OCI-LY3 (cell line): Measurements from ENCODE around the gene SLC7A1.

Source experiments
- H2AFZ ChIP-seq: fragments of 200-600, 300-600 bp; shearing (Covaris generic); 2 replicates; pipeline ENCODE4 v1.6.0; 2014; ENCODE audit warnings: antibody characterized with exemption, low read depth, low read length
- H3K27ac ChIP-seq: fragments of 200-600, 300-600 bp; sonication (generic); 2 replicates; pipeline ENCODE4 v1.5.1; 2014; ENCODE audit warnings: mild to moderate bottlenecking, low read length, moderate library complexity, mixed read lengths
- H3K27me3 ChIP-seq: fragments of 200-600, 300-600 bp; sonication (generic); 2 replicates; pipeline ENCODE4 v1.6.1; 2014; ENCODE audit warnings: low read depth, low read length, mixed read lengths
- H3K36me3 ChIP-seq: fragments of 200-600, 300-600 bp; sonication (generic); replicated peaks from 2 replicates; pipeline ENCODE3; 2014; ENCODE audit warnings: low read depth, low read length, mixed read lengths
- H3K4me1 ChIP-seq: fragments of 300-600, 200-600 bp; sonication (generic); 2 replicates; pipeline ENCODE4 v1.6.1; 2014; ENCODE audit warnings: low read length, mixed read lengths
- H3K4me2 ChIP-seq: fragments of 200-600, 300-600 bp; sonication (generic); 2 replicates; pipeline ENCODE4 v1.6.1; 2014; ENCODE audit warnings: low read length, mixed read lengths
- H3K4me3 ChIP-seq: fragments of 300-600, 200-600 bp; sonication (generic); 2 replicates; pipeline ENCODE4 v1.5.1; 2014; ENCODE audit warnings: antibody characterized with exemption, mild to moderate bottlenecking, low read length, moderate library complexity
- H3K79me2 ChIP-seq: fragments of 300-600, 200-600 bp; shearing (Covaris generic); 2 replicates; pipeline ENCODE4 v1.6.1; 2014; ENCODE audit warnings: mild to moderate bottlenecking, low read length, mixed read lengths
- H3K9ac ChIP-seq: fragments of 300-600, 200-600 bp; shearing (Covaris generic); 2 replicates; pipeline ENCODE4 v1.6.0; 2014; ENCODE audit warnings: mild to moderate bottlenecking, low read length, moderate library complexity
- H3K9me3 ChIP-seq: fragments of 200-600, 300-600 bp; shearing (Covaris generic); 2 replicates; pipeline ENCODE4 v1.6.1; 2014; ENCODE audit warnings: low read length, mixed read lengths; ENCODE audit not compliant: insufficient read depth
- H4K20me1 ChIP-seq: fragments of 200-600, 300-600 bp; sonication (generic); 2 replicates; pipeline ENCODE4 v1.6.1; 2016; ENCODE audit warnings: low read length, mixed read lengths; ENCODE audit not compliant: insufficient read depth
- CTCF ChIP-seq: fragments of 200-600, 300-600 bp; sonication (generic); IDR thresholded peaks from 2 replicates; pipeline ENCODE4 v1.5.1; 2014; ENCODE audit warnings: antibody characterized with exemption, low read length, low read depth
- EZH2phosphoT487 ChIP-seq: fragments of 200-600 bp; shearing (Covaris generic); IDR thresholded peaks from 2 replicates; pipeline ENCODE4 v1.6.1; 2018; ENCODE audit warnings: antibody characterized with exemption, mixed run types, low read depth

Gene SLC7A1

GRCh38 chr13:29530901-29531300 is 64.6 kb downstream of the SLC7A1 start:
- H3K9ac ChIP-seq = no peak overlapping the region
- peaks cover 6% of the 10 kb centered on the region for H3K79me2 ChIP-seq
- H3K4me1 ChIP-seq = no peaks in the 10 kb centered on the region
- H2AFZ ChIP-seq = no peak overlapping the region
- peaks cover 86% of the 10 kb centered on the region for H3K36me3 ChIP-seq
- no peaks in the 10 kb centered on the region for H3K9me3 ChIP-seq
- TF ChIP-seq CTCF (no peak), EZH2phosphoT487 (no peak)
- H3K27me3 ChIP-seq = no peaks in the 10 kb centered on the region
- no peak overlapping the region for H3K4me2 ChIP-seq
- no peak overlapping the region for H3K4me3 ChIP-seq
- peaks cover 4% of the 10 kb centered on the region for H4K20me1 ChIP-seq
- H3K27ac ChIP-seq = no peak overlapping the region

GRCh38 chr13:29529754-29530153 is 65.7 kb downstream of the SLC7A1 start:
- peaks cover 13% of the 10 kb centered on the region for H3K79me2 ChIP-seq
- no peak overlapping the region for H2AFZ ChIP-seq
- H3K4me3 ChIP-seq = no peak overlapping the region
- TF ChIP-seq CTCF (no peak), EZH2phosphoT487 (no peak)
- no peaks in the 10 kb centered on the region; the same call in 1 of the 2 replicates for H4K20me1 ChIP-seq
- peaks cover 81% of the 10 kb centered on the region for H3K36me3 ChIP-seq
- H3K27me3 ChIP-seq = no peaks in the 10 kb centered on the region
- H3K4me2 ChIP-seq = no peak overlapping the region
- H3K9me3 ChIP-seq = no peaks in the 10 kb centered on the region
- H3K9ac ChIP-seq = no peak overlapping the region
- no peaks in the 10 kb centered on the region for H3K4me1 ChIP-seq
- H3K27ac ChIP-seq = no peak overlapping the region

- Histone ChIP-seq H2AFZ (no peak overlapping the region), H3K79me2 (peaks cover 14% of the 10 kb centered on the region), H4K20me1 (no peaks in the 10 kb centered on the region; the same call in 1 of the 2 replicates), H3K9me3 (no peaks in the 10 kb centered on the region), H3K27me3 (no peaks in the 10 kb centered on the region), H3K4me2 (no peak overlapping the region), H3K36me3 (peaks cover 77% of the 10 kb centered on the region), H3K4me1 (no peaks in the 10 kb centered on the region), H3K4me3 (no peak overlapping the region), H3K9ac (no peak overlapping the region), H3K27ac (no peak overlapping the region)
- TF ChIP-seq EZH2phosphoT487 (no peak), CTCF (no peak)
Observed at GRCh38 chr13:29527916-29528315, 67.6 kb downstream of the SLC7A1 start.

- H3K9me3 ChIP-seq = no peaks in the 10 kb centered on the region
- peaks cover 14% of the 10 kb centered on the region for H3K79me2 ChIP-seq
- H3K4me1 ChIP-seq = no peaks in the 10 kb centered on the region
- TF ChIP-seq EZH2phosphoT487 = no peak
- no peak for TF ChIP-seq CTCF
- no peaks in the 10 kb centered on the region; the same call in 1 of the 2 replicates for H4K20me1 ChIP-seq
- no peak overlapping the region for H3K4me2 ChIP-seq
- H3K27me3 ChIP-seq = no peaks in the 10 kb centered on the region
- H2AFZ ChIP-seq = no peak overlapping the region
- no peak overlapping the region for H3K9ac ChIP-seq
- H3K4me3 ChIP-seq = no peak overlapping the region
- peaks cover 77% of the 10 kb centered on the region for H3K36me3 ChIP-seq
- no peak overlapping the region for H3K27ac ChIP-seq
Observed at GRCh38 chr13:29527511-29527910, 68.0 kb downstream of the SLC7A1 start.
